ENCODE data around the gene DCD. TPM values are rescaled to one million over a fixed set of nuclear protein-coding genes. Genes with fewer than 3 reads are reported as not detected.
"Not testable (repeated sequence)": the region's sequence is repeated elsewhere in the genome, so short reads cannot be mapped to it uniquely, and the experiment has no call there.

Gene DCD
- total RNA-seq, 2 experiments from 2014 or later, result not detected

DNA sequence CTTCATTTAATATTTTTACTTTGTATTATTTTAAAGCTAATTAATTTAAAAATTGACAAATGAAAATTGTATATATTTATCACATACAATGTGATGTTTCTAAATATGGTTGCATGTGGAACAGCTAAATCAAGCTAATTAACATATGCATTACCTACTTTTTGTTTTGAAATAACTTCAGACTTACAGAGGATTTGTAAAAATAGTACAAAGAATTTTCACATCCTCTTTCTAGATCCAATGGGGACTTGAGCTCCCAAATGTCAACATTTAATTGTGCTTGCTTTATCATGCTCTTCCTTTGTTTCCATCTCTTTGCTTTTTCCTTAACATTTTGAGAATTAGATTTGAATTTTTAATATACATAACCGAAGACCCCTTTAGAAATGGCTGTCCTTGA is 6.6 kb downstream of the DCD start:
- TF ChIP-seq CTCF (IDR thresholded peaks at IDR 0.05), result no peak

DNA sequence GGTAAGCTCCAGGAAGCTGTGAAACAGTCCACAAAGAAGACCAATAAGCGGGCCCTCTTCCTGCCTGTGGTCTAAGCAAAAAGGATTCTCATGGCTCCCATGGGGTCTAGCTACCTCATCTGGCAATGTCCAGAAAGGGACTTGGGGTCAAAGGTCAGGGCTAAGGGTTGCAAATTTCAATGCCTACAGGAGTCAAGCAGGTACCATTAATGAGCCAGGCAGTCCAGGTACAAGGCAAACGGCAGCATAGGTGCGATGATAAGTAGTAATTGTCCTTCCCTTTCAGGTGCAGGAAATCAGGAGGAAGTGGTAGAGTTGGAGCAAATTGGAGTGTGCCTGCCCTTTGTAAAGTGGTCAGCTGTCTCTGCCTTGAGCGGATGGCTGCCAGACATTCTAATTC is 7.1 kb downstream of the DCD start:
- H3K27me3 Mint-ChIP-seq, result peaks cover 27% of the 10 kb centered on the region
- CTCF ChIA-PET, result no interaction called here
- POLR2A ChIA-PET, result no interaction called here

More for the DNA sequence above, 6.6 kb downstream of the DCD start:
- H3K9me3 ChIP-seq (ENCODE audit: control insufficient read depth in 1 of 2, insufficient read depth in 1 of 2, low read length in 2 of 2), result no peaks in the 10 kb centered on the region
- H3K27ac Mint-ChIP-seq, result no peak overlapping the region
- H3K27me3 Mint-ChIP-seq, result peaks cover 32% of the 10 kb centered on the region
- no peak overlapping the region for H3K4me3 Mint-ChIP-seq
- H3K4me3 ChIP-seq (ENCODE audit: low read length), result no peak overlapping the region
- intact Hi-C loops (cut with DNase I, micrococcal nuclease), result no loop called here
- no peaks in the 10 kb centered on the region for H3K4me1 ChIP-seq (ENCODE audit: insufficient read depth, low read length)
- CTCF ChIA-PET, result no interaction called here
- peaks cover 8 to 10% of the 10 kb centered on the region in 2 experiments for H3K27me3 ChIP-seq (ENCODE audit: control insufficient read depth in 1 of 2, insufficient read depth in 2 of 2, low read length in 2 of 2)
- no peak overlapping the region for H3K27ac ChIP-seq (ENCODE audit: low read depth in 1 of 2, low read length in 2 of 2)
- POLR2A ChIA-PET, result no interaction called here
- no peaks in the 10 kb centered on the region for H3K4me1 Mint-ChIP-seq (ENCODE audit: low read depth)
- no peaks in the 10 kb centered on the region for H3K9me3 Mint-ChIP-seq
- DNase-seq, result no peak
- ATAC-seq (ENCODE audit: poor library complexity), result no peak
- H3K36me3 Mint-ChIP-seq (ENCODE audit: low read depth), result no peaks in the 10 kb centered on the region
- no peaks in the 10 kb centered on the region for H3K36me3 ChIP-seq (ENCODE audit: insufficient read depth, low read length)

DNA sequence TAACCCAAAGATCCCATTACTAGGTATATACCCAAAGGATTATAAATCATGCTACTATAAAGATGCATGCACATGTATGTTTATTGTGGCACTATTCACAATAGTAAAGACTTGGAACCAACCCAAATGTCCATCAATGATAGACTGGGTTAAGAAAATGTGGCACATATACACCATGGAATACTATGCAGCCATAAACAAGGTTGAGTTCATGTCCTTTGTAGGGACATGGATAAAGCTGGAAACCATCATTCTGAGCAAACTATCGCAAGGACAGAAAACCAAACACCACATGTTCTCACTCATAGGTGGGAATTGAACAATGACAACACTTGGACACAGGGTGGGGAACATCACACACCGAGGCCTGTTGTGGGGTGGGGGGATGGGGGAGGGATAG is 9.1 kb downstream of the DCD start:
- H3K27me3 ChIP-seq (ENCODE audit: control insufficient read depth in 1 of 2, insufficient read depth in 2 of 2, low read length in 2 of 2); H3K27ac Mint-ChIP-seq; H3K4me3 ChIP-seq (ENCODE audit: low read length); H3K9me3 ChIP-seq (ENCODE audit: control insufficient read depth in 1 of 2, insufficient read depth in 1 of 2, low read length in 2 of 2); H3K27ac ChIP-seq (ENCODE audit: low read depth in 1 of 2, low read length in 2 of 2); H3K4me3 Mint-ChIP-seq; POLR2A ChIA-PET; intact Hi-C loops (cut with DNase I, micrococcal nuclease); H3K9me3 Mint-ChIP-seq; DNase-seq; ATAC-seq (ENCODE audit: poor library complexity); H3K36me3 ChIP-seq (ENCODE audit: insufficient read depth, low read length); H3K36me3 Mint-ChIP-seq (ENCODE audit: low read depth); CTCF ChIA-PET; H3K4me1 Mint-ChIP-seq (ENCODE audit: low read depth); H3K4me1 ChIP-seq (ENCODE audit: insufficient read depth, low read length): not testable (repeated sequence)
- H3K27me3 Mint-ChIP-seq, result peaks cover 14% of the 10 kb centered on the region

More for the DNA sequence above, 7.1 kb downstream of the DCD start:
- no peak for TF ChIP-seq CTCF (IDR thresholded peaks at IDR 0.05)
- no peaks in the 10 kb centered on the region for H3K36me3 ChIP-seq (ENCODE audit: insufficient read depth, low read length)
- ATAC-seq (ENCODE audit: poor library complexity) (no peak), DNase-seq (no peak)
- Mint-ChIP-seq H3K27ac (no peak overlapping the region), H3K4me1 (ENCODE audit: low read depth) (no peaks in the 10 kb centered on the region), H3K9me3 (no peaks in the 10 kb centered on the region), H3K36me3 (ENCODE audit: low read depth) (no peaks in the 10 kb centered on the region), H3K4me3 (no peak overlapping the region)
- no peak overlapping the region for H3K27ac ChIP-seq (ENCODE audit: low read depth in 1 of 2, low read length in 2 of 2)
- H3K9me3 ChIP-seq (ENCODE audit: control insufficient read depth in 1 of 2, insufficient read depth in 1 of 2, low read length in 2 of 2), result no peaks in the 10 kb centered on the region
- peaks cover 8% of the 10 kb centered on the region in 2 experiments for H3K27me3 ChIP-seq (ENCODE audit: control insufficient read depth in 1 of 2, insufficient read depth in 2 of 2, low read length in 2 of 2)
- no peaks in the 10 kb centered on the region for H3K4me1 ChIP-seq (ENCODE audit: insufficient read depth, low read length)
- no peak overlapping the region for H3K4me3 ChIP-seq (ENCODE audit: low read length)
- intact Hi-C loops (cut with DNase I, micrococcal nuclease), result no loop called here

- peaks cover 35% of the 10 kb centered on the region for H3K27me3 Mint-ChIP-seq
Observed at GRCh38 chr12:54634795-54635194, 13.4 kb downstream of the DCD start, which contains the start of gene LACRT. LACRT (minus strand) TSS chr12:54634895; CDS start chr12:54634841, 54 bp downstream.

More at GRCh38 chr12:54634795-54635194, 13.4 kb downstream of the DCD start, which contains the start of gene LACRT:
- DNase-seq (no peak), ATAC-seq (ENCODE audit: poor library complexity) (no peak)
- H3K27ac Mint-ChIP-seq, result no peak within 1 kb of the TSS
- Histone ChIP-seq H3K27ac (ENCODE audit: low read depth in 1 of 2, low read length in 2 of 2) (no peak within 1 kb of the TSS), H3K36me3 (ENCODE audit: insufficient read depth, low read length) (no peaks in the 10 kb centered on the region), H3K4me3 (ENCODE audit: low read length) (no peak within 1 kb of the TSS), H3K27me3 (ENCODE audit: control insufficient read depth in 1 of 2, insufficient read depth in 2 of 2, low read length in 2 of 2) (peaks cover 6 to 8% of the 10 kb centered on the region in 2 experiments), H3K9me3 (ENCODE audit: control insufficient read depth in 1 of 2, insufficient read depth in 1 of 2, low read length in 2 of 2) (no peaks in the 10 kb centered on the region), H3K4me1 (ENCODE audit: insufficient read depth, low read length) (no peaks in the 10 kb centered on the region)
- no peaks in the 10 kb centered on the region for H3K9me3 Mint-ChIP-seq
- TF ChIP-seq CTCF (IDR thresholded peaks at IDR 0.05), result no peak
- intact Hi-C loops (cut with DNase I, micrococcal nuclease), result no loop called here
- ChIA-PET CTCF (no interaction called here), POLR2A (no interaction called here)
- no peaks in the 10 kb centered on the region for H3K4me1 Mint-ChIP-seq (ENCODE audit: low read depth)
- no peak within 1 kb of the TSS for H3K4me3 Mint-ChIP-seq
- H3K36me3 Mint-ChIP-seq (ENCODE audit: low read depth), result no peaks in the 10 kb centered on the region
